KMS-11 (cell line): ENCODE measurements around the gene TRMT11.

Experiments
- H2AFZ ChIP-seq: fragments of 200-600 bp; sonication (generic); 2 replicates; pipeline ENCODE4 v1.6.1; 2016; ENCODE audit warnings: antibody characterized with exemption, mixed run types, low read depth
- H3K27ac ChIP-seq: fragments of 200-600 bp; sonication (generic); 2 replicates; pipeline ENCODE4 v1.6.1; 2016; ENCODE audit warnings: mild to moderate bottlenecking, mixed run types
- H3K27me3 ChIP-seq: fragments of 200-600 bp; sonication (generic); 2 replicates; pipeline ENCODE4 v1.6.1; 2017; ENCODE audit warnings: mild to moderate bottlenecking, low read depth, mixed run types, moderate library complexity; ENCODE audit not compliant: insufficient read depth
- H3K36me3 ChIP-seq: fragments of 200-600 bp; sonication (generic); 2 replicates; pipeline ENCODE4 v1.6.1; 2017; ENCODE audit warnings: mild to moderate bottlenecking, mixed run types; ENCODE audit not compliant: insufficient read depth
- H3K4me1 ChIP-seq: fragments of 200-600 bp; sonication (generic); 2 replicates; pipeline ENCODE4 v1.6.1; 2016; ENCODE audit warnings: mild to moderate bottlenecking, low read depth, mixed run types; ENCODE audit not compliant: poor library complexity, severe bottlenecking
- H3K4me2 ChIP-seq: fragments of 200-600 bp; sonication (generic); 2 replicates; pipeline ENCODE4 v1.7.0; 2016; ENCODE audit warnings: mild to moderate bottlenecking, mixed run types
- H3K4me3 ChIP-seq: fragments of 200-600 bp; sonication (generic); IDR thresholded peaks from 2 replicates; pipeline ENCODE4 v1.6.1; 2017; ENCODE audit warnings: low read depth, low read length, mixed read lengths; ENCODE audit not compliant: insufficient read depth
- H3K79me2 ChIP-seq: fragments of 200-600 bp; sonication (generic); 2 replicates; pipeline ENCODE4 v1.6.1; 2016; ENCODE audit warnings: low read depth, mixed run types; ENCODE audit not compliant: insufficient read depth
- H3K9ac ChIP-seq: fragments of 200-600 bp; sonication (generic); 2 replicates; pipeline ENCODE4 v1.6.1; 2016; ENCODE audit warnings: mild to moderate bottlenecking, mixed run types
- H4K20me1 ChIP-seq: fragments of 200-600 bp; sonication (generic); 2 replicates; pipeline ENCODE4 v1.6.1; 2016; ENCODE audit warnings: mild to moderate bottlenecking, mixed run types; ENCODE audit not compliant: insufficient read depth
- CTCF ChIP-seq: fragments of 200-600 bp; sonication (generic); conservative IDR thresholded peaks from 2 replicates; pipeline ENCODE4 v1.6.1; 2017; ENCODE audit warnings: low read depth, mild to moderate bottlenecking, antibody characterized with exemption, low read length, moderate library complexity, mixed read lengths

The TRMT11 gene

DNA sequence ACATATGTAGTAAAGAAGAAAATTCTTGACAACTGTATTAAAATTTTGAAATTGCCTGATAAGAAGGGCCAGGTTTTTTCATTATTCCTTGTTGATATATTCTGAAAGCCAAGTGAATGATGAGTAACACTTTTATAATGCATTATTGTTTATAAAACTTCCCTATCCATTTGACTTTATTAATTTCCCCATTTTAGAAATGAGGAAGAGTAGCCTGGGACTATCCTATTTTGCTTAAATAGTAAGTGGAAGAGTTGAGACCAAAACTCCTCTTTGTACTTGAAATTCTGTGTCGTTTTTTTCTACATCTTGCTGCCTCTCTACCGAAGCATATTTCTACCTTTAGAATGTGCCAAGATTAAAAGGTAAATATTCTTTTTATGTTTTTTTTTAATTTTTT lies 39.7 kb downstream of the TRMT11 start:
- H2AFZ ChIP-seq, result no peak overlapping the region
- H3K36me3 ChIP-seq, result no peaks in the 10 kb centered on the region; the same call in 1 of the 2 replicates
- H3K4me2 ChIP-seq, result no peak overlapping the region
- H3K4me1 ChIP-seq, result no peaks in the 10 kb centered on the region
- H3K4me3 ChIP-seq, result no peak overlapping the region
- no peak overlapping the region for H3K27ac ChIP-seq
- no peak for TF ChIP-seq CTCF
- no peaks in the 10 kb centered on the region for H3K27me3 ChIP-seq
- H4K20me1 ChIP-seq, result no peaks in the 10 kb centered on the region
- H3K79me2 ChIP-seq, result no peaks in the 10 kb centered on the region
- no peak overlapping the region for H3K9ac ChIP-seq

GRCh38 chr6:126027601-126028000 lies 41.3 kb downstream of the TRMT11 start:
- H3K4me2 ChIP-seq, result no peak overlapping the region
- no peak for TF ChIP-seq CTCF
- no peaks in the 10 kb centered on the region for H3K27me3 ChIP-seq
- no peaks in the 10 kb centered on the region for H3K4me1 ChIP-seq
- H4K20me1 ChIP-seq, result no peaks in the 10 kb centered on the region
- H3K9ac ChIP-seq, result no peak overlapping the region
- H2AFZ ChIP-seq, result no peak overlapping the region
- H3K27ac ChIP-seq, result no peak overlapping the region
- H3K36me3 ChIP-seq, result no peaks in the 10 kb centered on the region; the same call in 1 of the 2 replicates
- no peaks in the 10 kb centered on the region for H3K79me2 ChIP-seq
- no peak overlapping the region for H3K4me3 ChIP-seq

GRCh38 chr6:126030045-126030444 lies 43.7 kb downstream of the TRMT11 start:
- no peak overlapping the region for H3K27ac ChIP-seq
- TF ChIP-seq CTCF, result no peak
- no peak overlapping the region for H3K9ac ChIP-seq
- no peaks in the 10 kb centered on the region for H3K79me2 ChIP-seq
- H2AFZ ChIP-seq, result no peak overlapping the region
- H3K4me1 ChIP-seq, result no peaks in the 10 kb centered on the region
- H3K27me3 ChIP-seq, result no peaks in the 10 kb centered on the region
- H3K36me3 ChIP-seq, result no peaks in the 10 kb centered on the region
- H3K4me2 ChIP-seq, result no peak overlapping the region
- H4K20me1 ChIP-seq, result no peaks in the 10 kb centered on the region
- no peak overlapping the region for H3K4me3 ChIP-seq

DNA sequence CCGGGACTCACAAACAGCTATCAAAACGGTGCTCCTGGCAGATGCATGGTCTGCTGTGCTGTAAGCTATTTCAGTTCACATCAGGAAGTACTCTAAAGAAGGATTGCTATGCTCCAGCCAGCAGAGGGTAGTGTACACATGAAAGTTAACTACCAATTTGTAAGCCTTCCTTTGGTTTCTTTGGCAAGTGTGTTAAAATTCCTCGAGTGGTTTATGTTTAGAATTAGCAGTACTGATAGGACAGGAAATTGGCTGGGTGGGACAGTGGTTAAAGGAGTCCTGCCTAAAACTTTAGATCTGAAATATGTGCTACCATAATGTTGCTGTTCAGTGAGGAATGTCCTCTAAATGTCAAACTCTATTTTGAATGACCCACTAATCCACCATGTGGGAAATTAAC lies 47.4 kb downstream of the TRMT11 start:
- Histone ChIP-seq H3K27ac (no peak overlapping the region), H3K4me1 (no peaks in the 10 kb centered on the region), H3K27me3 (no peaks in the 10 kb centered on the region), H2AFZ (no peak overlapping the region), H3K36me3 (no peaks in the 10 kb centered on the region), H3K4me2 (no peak overlapping the region), H3K9ac (no peak overlapping the region), H4K20me1 (no peaks in the 10 kb centered on the region), H3K4me3 (no peak overlapping the region), H3K79me2 (no peaks in the 10 kb centered on the region)
- TF ChIP-seq CTCF, result 0 out of 2 replicates have a peak, but pooled peaks have one; percentile 16

DNA sequence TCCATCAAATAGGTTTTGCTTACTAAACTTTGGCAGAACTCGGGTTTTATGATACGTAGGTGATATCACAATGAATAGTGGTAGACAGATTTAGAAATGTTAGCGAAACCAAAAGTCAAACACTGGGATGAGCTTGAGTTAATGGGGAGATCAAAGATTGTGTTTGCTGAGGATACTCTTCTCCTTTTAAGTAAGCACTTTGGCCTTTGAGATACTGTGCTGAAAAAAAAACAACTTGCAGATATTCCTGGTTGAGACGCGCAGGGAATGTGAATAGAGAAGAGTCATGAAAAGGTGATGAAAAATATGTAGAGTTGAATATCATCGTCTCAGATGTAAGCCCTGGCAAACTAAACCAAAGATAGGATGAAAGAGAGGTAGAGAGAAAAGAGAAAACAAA lies 48.3 kb downstream of the TRMT11 start:
- no peak overlapping the region for H3K9ac ChIP-seq
- no peak overlapping the region for H2AFZ ChIP-seq
- no peaks in the 10 kb centered on the region for H4K20me1 ChIP-seq
- no peaks in the 10 kb centered on the region for H3K27me3 ChIP-seq
- no peaks in the 10 kb centered on the region for H3K36me3 ChIP-seq
- H3K79me2 ChIP-seq, result no peaks in the 10 kb centered on the region
- no peak overlapping the region for H3K4me3 ChIP-seq
- H3K4me1 ChIP-seq, result no peaks in the 10 kb centered on the region
- H3K27ac ChIP-seq, result no peak overlapping the region
- no peak overlapping the region for H3K4me2 ChIP-seq
- no peak for TF ChIP-seq CTCF
